Bronchus fibroblast of lung (primary cell): ENCODE results near the gene GRM3. TPM values are rescaled to one million over a fixed set of nuclear protein-coding genes. Genes with fewer than 3 reads are reported as not detected.

ENCODE experiments used
- total RNA-seq: library from RNA; depleted of rRNA; stranded (reverse); fragments of >200 nt; gene quantifications from 2 replicates; pipeline ENCODE4 v1.2.3, GENCODE V29; 2015

Gene GRM3
- total RNA-seq: not detected in 2 replicates

DNA sequence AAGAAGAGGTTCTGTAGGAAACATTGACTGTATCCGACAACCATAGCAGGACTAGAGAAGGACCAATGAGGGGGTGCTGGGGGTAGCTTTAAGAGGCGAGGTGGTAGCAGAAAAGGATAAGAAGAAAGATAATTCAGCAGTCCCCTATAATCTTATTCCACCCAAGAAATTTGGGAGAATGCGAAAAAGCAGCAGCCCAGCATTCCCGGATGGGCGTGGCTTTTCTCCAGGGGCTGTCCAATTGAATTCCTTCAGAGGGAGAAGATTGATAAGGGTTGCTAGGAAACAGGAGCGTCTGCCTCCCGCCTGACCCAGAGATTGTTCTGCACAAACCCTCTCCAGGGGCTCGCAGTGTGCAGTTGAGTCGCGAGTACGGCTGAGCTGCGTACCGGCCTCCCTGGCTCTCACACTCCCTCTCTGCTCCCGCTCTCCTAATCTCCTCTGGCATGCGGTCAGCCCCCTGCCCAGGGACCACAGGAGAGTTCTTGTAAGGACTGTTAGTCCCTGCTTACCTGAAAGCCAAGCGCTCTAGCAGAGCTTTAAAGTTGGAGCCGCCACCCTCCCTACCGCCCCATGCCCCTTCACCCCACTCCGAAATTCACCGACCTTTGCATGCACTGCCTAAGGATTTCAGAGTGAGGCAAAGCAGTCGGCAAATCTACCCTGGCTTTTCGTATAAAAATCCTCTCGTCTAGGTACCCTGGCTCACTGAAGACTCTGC lies at the start of gene GRM3:
Gene GRM3 (plus strand): TSS at position 349 of the 721 bp plus-strand sequence. CDS start 121,237 bp downstream, outside the sequence.

